Chondrocyte (in vitro differentiated cells): ENCODE data around the gene CGB1. TPM values are rescaled to one million over a fixed set of nuclear protein-coding genes. Genes with fewer than 3 reads are reported as not detected.
"Not testable (repeated sequence)": the region's sequence is repeated elsewhere in the genome, so short reads cannot be mapped to it uniquely, and the experiment has no call there.

Experiments
- DNase-seq: peaks from one replicate; pipeline ENCODE4 v3.0.0; 2021; ENCODE audit warnings: mixed read lengths, low spot score
- H3K27ac Mint-ChIP-seq: one replicate; pipeline ENCODE4 v1.8.0; 2021; ENCODE audit warnings: mild to moderate bottlenecking, moderate library complexity, mixed read lengths; ENCODE audit not compliant: unreplicated experiment
- H3K27me3 Mint-ChIP-seq: 2 replicates; pipeline ENCODE4 v1.8.0; 2021; ENCODE audit warnings: low read depth, mixed read lengths
- H3K36me3 Mint-ChIP-seq: 2 replicates; pipeline ENCODE4 v1.8.0; 2021; ENCODE audit warnings: low read depth, mixed read lengths
- H3K4me1 Mint-ChIP-seq: 2 replicates; pipeline ENCODE4 v1.8.0; 2021; ENCODE audit warnings: low read depth, mild to moderate bottlenecking, mixed read lengths
- H3K4me3 Mint-ChIP-seq: one replicate; pipeline ENCODE4 v1.8.0; 2021; ENCODE audit warnings: mild to moderate bottlenecking, moderate library complexity, mixed read lengths; ENCODE audit not compliant: unreplicated experiment
- H3K9me3 Mint-ChIP-seq: 2 replicates; pipeline ENCODE4 v1.8.0; 2021; ENCODE audit warnings: low read depth, mixed read lengths
- CTCF ChIP-seq: fragments of 200-600 bp; sonication (generic); IDR thresholded peaks from 2 replicates; pipeline ENCODE4 v1.5.0; 2021; ENCODE audit warnings: antibody characterized with exemption, mild to moderate bottlenecking, moderate library complexity
- long read RNA-seq: library from polyadenylated mRNA; stranded (forward); transcript quantifications from one replicate; pipeline ENCODE4 v2.0.0, GENCODE V29; 2021
- total RNA-seq: library from RNA; stranded (reverse); gene quantifications from 3 replicates; pipeline ENCODE4 v1.2.1, GENCODE V29; 2021

CGB1 gene
- 0.92 TPM in 1 of 3 replicates, not detected in the others for total RNA-seq
- long read RNA-seq = 0 reads

GRCh38 chr19:49036815-49037214 lies at the start of gene CGB1:
Gene CGB1 (minus strand): TSS chr19:49036895. CDS start chr19:49036711, 184 bp downstream.
- not testable (repeated sequence) for H3K9me3 Mint-ChIP-seq, H3K4me3 Mint-ChIP-seq, H3K27me3 Mint-ChIP-seq, H3K27ac Mint-ChIP-seq, H3K36me3 Mint-ChIP-seq, DNase-seq
- peak; percentile 66 for TF ChIP-seq CTCF
- H3K4me1 Mint-ChIP-seq = peaks cover 13% of the 10 kb centered on the region

GRCh38 chr19:49086296-49086695 lies 49.6 kb upstream of the CGB1 start:
- no peak for DNase-seq
- Mint-ChIP-seq H3K9me3 (no peaks in the 10 kb centered on the region), H3K36me3 (peaks cover 15% of the 10 kb centered on the region), H3K4me3 (peak overlapping the region; percentile 99), H3K4me1 (peaks cover 37% of the 10 kb centered on the region), H3K27me3 (no peaks in the 10 kb centered on the region), H3K27ac (peak overlapping the region; percentile 97)
- no peak for TF ChIP-seq CTCF

GRCh38 chr19:49085868-49086232 lies 49.2 kb upstream of the CGB1 start:
- H3K36me3 Mint-ChIP-seq = peaks cover 14% of the 10 kb centered on the region
- peak overlapping the region; percentile 97 for H3K27ac Mint-ChIP-seq
- H3K4me3 Mint-ChIP-seq = peak overlapping the region; percentile 99
- H3K4me1 Mint-ChIP-seq = peaks cover 37% of the 10 kb centered on the region
- H3K9me3 Mint-ChIP-seq = no peaks in the 10 kb centered on the region
- DNase-seq = no peak
- no peaks in the 10 kb centered on the region for H3K27me3 Mint-ChIP-seq
- no peak for TF ChIP-seq CTCF

GRCh38 chr19:49085020-49085867 lies 48.5 kb upstream of the CGB1 start, which contains the start of gene SNRNP70:
Gene SNRNP70 (plus strand): TSS chr19:49085451. CDS start chr19:49086415, 964 bp downstream.
- peak within 1 kb of the TSS; percentile 97 for H3K27ac Mint-ChIP-seq
- H3K4me3 Mint-ChIP-seq = peak within 1 kb of the TSS; percentile 99
- peak; percentile 100 for DNase-seq
- no peaks in the 10 kb centered on the region for H3K9me3 Mint-ChIP-seq
- H3K27me3 Mint-ChIP-seq = no peaks in the 10 kb centered on the region
- H3K36me3 Mint-ChIP-seq = peaks cover 10% of the 10 kb centered on the region
- peaks cover 37% of the 10 kb centered on the region for H3K4me1 Mint-ChIP-seq
- peak; percentile 18 for TF ChIP-seq CTCF

GRCh38 chr19:49084206-49085019 lies 47.7 kb upstream of the CGB1 start:
- no peak for TF ChIP-seq CTCF
- DNase-seq = no peak
- H3K9me3 Mint-ChIP-seq = no peaks in the 10 kb centered on the region
- H3K36me3 Mint-ChIP-seq = peaks cover 9% of the 10 kb centered on the region
- peak overlapping the region; percentile 99 for H3K4me3 Mint-ChIP-seq
- no peaks in the 10 kb centered on the region for H3K27me3 Mint-ChIP-seq
- peak overlapping the region; percentile 97 for H3K27ac Mint-ChIP-seq
- peaks cover 37% of the 10 kb centered on the region for H3K4me1 Mint-ChIP-seq
